GM18868 (cell line): Measurements from ENCODE around the gene MAN1C1.
"Not testable (repeated sequence)": the region's sequence is repeated elsewhere in the genome, so short reads cannot be mapped to it uniquely, and the experiment has no call there.

Experiments used
- ATAC-seq: cut with Tn5 transposase; IDR thresholded peaks from one replicate; pipeline ENCODE4 v1.9.1; 2021; ENCODE audit warnings: mild to moderate bottlenecking, moderate library complexity; ENCODE audit not compliant: unreplicated experiment

MAN1C1 gene

GRCh38 chr1:25631750-25632485, 15.3 kb downstream of the MAN1C1 start:
- ATAC-seq = no peak

- ATAC-seq = no peak
Measured at GRCh38 chr1:25634066-25634465, 17.5 kb downstream of the MAN1C1 start.

GRCh38 chr1:25634896-25635295, 18.3 kb downstream of the MAN1C1 start:
- ATAC-seq = no peak

- ATAC-seq = not testable (repeated sequence)
Measured at GRCh38 chr1:25636141-25636540, 19.6 kb downstream of the MAN1C1 start.

DNA sequence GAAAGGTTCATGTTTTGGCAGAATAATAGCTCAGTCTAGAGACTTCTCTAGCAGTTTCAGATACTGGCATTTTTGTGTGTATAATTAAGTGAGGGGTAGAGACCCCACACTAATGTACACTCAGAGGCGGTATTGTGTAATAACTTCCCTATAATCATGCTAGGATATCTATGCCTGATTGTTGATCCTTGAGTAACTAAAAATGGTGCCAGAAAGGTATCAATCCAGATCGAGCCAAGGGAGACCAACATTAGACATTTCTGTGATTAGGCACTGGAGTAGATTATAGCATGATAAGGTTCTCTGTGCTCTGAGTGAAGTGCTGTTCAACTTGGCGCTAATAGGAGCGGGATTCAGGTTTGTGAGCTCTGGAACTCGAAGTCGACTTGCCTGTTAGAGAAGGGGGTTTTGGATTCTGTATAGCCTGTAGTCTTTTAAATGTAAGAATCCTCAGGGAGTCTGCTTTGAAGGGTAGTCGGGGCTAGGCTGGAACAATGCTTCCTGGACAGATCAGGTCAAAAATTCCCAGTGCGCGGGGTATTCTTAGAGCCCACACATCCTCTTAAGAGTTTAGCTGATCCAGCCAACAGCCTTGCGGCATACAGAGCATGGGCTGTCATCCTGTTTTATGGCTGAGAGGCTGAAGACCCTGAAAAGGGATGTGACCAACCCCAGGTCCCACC, 24.2 kb downstream of the MAN1C1 start:
- ATAC-seq = no peak

DNA sequence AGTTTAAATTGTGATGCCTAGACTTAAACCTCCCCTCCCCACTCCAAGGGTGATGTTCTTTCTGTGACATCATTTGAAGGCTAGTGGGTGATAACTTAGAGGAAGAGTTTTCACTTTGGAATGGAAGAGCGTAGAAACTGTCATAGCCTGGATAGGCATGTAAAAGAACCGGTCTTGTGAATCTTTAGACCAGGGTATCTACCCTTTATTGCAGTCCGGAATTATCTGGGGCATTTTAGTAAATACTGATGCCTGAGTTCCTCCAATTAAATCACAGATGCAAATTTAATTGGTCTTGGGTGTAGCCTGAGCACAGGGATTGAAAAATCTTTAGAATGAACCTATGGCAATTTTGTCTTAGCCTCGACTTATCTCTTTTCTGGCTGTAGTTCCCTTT, 24.7 kb downstream of the MAN1C1 start:
- no peak for ATAC-seq

- ATAC-seq = no peak
Measured at GRCh38 chr1:25641931-25642573, 25.5 kb downstream of the MAN1C1 start.

- ATAC-seq = peak; percentile 58
Measured at GRCh38 chr1:25642574-25643108, 26.1 kb downstream of the MAN1C1 start.

DNA sequence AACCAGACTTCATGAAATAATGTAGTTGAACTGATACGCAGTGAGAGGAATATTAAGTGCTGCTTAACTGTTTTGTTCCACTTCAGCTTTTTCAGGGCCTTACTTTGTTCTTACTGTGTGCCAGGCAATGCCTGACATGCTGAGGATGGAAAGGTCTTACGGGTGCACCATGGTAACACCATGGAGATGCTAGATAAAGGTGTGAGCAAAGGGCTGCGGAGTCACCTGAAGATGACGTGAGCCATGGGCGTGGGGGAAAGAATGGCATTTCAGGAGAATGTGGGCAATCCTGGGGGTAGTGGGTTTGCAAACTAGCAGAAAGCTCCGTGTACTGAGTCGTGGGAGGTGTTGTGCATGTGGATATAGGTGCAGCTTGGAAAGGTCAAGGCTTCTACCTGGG, 27.3 kb downstream of the MAN1C1 start:
- no peak for ATAC-seq

- no peak for ATAC-seq
Measured at GRCh38 chr1:25644962-25645361, 28.4 kb downstream of the MAN1C1 start.

- ATAC-seq = no peak
Measured at GRCh38 chr1:25645637-25646400, 29.2 kb downstream of the MAN1C1 start.

GRCh38 chr1:25647106-25647505, 30.5 kb downstream of the MAN1C1 start:
- no peak for ATAC-seq

DNA sequence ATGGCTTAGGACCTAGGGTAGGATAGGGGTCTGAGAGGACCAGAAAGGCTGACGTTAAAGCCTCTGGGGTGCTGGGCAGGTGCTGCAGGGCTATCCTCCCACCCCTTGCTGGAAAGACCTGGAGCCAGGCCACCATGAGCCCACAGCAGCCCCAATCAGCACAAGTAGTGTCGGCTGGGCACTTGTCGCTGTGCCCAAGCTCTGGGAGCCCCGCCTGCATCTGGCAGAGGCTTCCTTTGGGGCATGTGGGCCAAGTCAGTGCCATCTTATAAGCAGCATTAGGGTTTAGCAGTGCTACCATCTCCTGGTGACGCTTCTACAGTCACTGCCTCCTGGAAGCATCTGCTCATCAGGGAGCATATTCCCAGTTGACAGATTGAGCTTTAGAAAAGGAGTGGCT, 31.3 kb downstream of the MAN1C1 start:
- no peak for ATAC-seq

DNA sequence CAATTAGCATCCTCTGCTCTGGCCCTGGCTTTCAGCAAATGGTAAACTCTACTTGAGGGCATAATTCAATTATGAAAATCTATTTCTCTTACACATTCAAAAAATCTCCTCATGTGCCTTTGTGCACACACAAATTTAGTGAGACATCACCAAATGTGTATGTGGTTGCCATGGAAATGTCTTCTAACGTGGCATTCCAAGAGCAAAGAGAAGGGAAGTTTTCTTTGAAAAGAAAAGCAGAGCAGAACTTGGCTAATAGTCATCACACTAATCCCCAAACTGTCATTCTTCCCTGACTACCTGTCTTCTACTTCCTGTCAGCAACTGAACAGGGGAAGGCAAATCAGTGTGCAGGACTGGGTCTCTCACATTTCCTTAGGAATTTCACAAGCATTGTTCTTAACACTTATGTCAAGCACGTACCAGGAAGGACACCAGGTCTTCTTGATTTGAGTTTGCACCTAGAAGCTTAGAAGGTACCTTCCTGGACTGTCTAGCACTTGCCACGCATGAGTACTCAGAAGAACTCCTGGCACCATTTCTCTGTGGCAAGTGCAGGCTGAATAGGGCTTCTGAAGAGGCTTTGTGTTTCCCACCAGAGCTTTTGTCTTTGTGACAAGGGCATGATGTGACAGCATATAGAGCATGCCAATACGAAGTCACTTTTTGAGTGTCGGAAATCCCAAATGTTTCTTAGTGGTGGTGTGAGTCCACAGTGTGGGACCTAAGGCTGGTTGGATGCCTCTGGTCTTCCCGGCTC, 32.3 kb downstream of the MAN1C1 start:
- no peak for ATAC-seq

GRCh38 chr1:25649505-25650288, 33.1 kb downstream of the MAN1C1 start:
- ATAC-seq = no peak

- no peak for ATAC-seq
Measured at GRCh38 chr1:25650289-25650576, 33.6 kb downstream of the MAN1C1 start.

DNA sequence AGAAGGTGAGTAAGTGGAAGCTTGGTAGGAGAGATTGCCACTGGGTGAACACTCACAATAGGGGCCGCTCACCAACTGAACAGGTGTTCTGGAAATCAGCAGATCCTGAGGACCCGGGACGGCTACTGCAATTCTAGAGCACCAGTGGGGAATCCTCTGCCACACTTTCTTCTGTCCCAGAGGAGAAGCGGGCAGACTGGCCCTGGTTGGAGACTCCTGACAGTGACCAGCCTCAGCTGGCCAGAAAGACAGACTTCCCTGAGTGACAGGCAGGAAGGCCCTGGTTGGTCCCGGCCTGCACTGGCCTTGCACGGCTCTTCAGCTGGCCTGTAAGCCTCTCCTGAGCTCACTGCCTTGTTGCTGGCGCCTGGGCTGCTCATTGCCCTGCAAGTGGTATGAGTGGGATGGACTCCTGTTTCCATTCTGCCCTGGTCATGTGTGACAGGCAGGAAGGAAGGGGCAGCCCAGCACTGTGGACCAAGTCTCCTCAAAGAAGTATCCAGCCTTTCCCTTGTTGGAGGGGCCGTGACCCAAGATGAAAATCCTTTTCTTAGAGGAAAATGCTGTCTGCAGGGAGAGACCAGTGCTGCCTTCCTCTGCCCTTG, 34.5 kb downstream of the MAN1C1 start:
- ATAC-seq = no peak

- ATAC-seq = no peak
Measured at GRCh38 chr1:25651824-25652741, 35.5 kb downstream of the MAN1C1 start.
